Brain pericyte (primary cell): ENCODE data around the gene ACOX2.

Experiments used
- DNase-seq: peaks from one replicate; pipeline ENCODE4 v3.0.0-alpha.2; 2012; ENCODE audit warnings: low read depth, low spot score

Gene ACOX2

DNA sequence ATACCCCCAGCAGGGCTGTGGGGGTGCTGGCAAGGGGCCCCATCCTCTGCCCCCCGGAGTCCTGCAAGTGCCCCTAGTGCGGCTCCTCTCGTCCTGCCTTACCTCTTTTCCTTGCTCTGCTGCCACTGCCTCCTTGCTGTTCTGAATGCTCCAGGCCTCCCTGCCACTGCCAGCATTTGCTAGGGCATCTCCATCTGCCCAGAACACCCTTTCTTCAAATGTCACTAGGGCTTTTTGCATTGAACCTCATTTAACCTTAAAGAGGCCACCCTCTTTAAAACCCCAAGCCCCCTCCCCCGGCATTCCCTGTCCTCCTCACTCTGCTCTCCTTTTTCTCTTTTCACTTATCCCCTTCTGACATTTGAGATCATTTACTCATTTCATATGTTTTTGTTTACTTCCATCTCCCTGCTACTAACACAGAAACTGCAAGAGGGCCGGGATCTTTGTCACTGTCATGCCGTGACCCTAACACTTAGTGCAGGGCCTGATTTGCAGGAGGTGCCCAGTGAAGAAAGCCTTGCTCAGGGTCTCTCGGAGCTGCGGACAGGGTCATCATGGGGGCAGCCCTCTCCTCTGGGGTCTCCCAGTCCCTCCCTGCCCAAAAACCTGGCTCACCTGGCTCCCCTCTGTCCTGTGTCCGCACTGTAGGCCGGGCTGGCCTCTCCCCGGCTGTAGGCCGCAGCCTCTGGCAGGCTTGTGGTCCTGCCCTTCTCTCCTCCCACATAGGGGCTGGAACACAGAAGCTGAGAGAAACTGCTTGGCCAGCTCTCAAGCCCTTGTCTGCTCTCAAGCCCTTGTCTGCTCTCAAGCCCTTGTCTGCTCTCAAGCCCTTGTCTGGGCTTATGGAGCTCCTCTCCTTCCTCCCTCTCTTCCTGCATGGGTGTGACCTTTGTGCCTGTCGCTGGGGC, at the start of gene ACOX2:
Gene ACOX2 (minus strand): TSS at position 690 of the 911 bp plus-strand sequence. CDS start 2,084 bp downstream, outside the sequence.
- DNase-seq: no peak

DNA sequence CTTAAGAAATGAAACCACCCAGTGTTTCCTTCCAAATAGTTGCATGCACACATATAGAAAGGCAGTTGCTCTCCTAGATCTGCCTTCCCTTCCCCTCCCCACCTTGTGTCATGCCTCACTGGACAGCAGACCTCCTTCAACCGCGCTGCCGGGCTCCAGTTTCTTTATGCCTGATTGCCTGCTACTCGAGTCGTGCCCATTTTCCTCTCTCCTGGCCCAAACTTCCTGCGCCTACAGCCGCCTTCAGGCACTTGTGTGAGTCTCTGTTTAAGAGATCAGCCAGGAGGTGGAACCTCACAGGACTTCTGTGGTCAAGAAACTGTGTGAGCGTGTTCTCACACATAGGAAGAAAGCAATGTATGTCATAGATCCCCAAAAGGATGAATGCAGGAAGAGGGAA, 49.0 kb upstream of the ACOX2 start:
- DNase-seq: no peak

DNA sequence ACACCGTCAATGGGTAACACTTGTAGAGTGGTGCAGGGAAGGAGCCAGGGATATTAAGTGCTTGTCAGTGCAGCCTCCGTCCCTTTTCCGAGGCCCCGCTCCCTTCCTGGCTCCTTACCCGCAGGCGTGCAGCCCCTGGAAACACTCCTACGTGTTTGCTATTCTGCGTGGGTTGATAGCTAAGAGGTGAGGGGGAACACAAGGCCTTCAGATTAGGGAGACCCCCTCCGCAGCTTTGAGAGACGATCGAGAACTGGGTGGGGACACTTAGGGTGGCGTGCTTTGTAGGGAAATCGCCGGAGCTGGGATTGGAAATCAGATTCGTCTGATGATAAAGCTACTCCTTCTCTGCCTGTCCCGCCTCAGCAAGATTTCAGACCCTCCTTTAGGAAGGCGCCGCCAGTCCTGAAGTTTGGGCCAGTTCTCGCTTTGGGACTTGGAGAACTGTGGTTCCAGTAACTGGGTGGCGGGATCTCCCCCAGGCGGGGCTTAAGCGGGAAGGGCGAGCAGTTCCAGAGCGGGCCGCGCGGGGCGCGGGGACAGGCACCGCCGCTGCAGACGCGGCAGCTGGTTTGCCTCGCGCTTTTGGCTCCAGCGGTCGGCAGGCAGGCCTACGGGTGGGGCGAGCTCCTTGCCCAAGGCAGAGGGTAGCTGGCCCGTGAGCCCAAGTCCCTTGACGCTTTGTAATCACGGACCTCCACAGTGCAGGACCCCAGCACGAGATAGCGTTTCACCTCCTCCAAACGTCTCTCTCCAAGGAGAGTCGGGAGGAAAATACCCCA, 48.2 kb upstream of the ACOX2 start:
- DNase-seq: no peak

DNA sequence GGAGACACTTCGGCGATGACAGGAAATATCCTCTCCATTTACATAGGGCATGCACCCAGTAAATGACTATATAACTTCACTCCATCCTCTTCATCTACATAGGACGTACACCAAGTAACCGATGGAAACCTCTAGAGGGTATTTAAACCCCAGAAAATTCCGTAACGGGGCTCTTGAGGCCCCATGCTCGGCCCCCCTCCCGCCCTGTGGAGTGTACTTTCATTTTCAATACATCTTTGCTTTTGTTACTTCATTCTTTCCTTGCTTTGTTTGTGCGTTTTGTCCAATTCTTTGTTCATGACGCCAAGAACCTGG, 47.7 kb upstream of the ACOX2 start:
- no peak for DNase-seq

DNA sequence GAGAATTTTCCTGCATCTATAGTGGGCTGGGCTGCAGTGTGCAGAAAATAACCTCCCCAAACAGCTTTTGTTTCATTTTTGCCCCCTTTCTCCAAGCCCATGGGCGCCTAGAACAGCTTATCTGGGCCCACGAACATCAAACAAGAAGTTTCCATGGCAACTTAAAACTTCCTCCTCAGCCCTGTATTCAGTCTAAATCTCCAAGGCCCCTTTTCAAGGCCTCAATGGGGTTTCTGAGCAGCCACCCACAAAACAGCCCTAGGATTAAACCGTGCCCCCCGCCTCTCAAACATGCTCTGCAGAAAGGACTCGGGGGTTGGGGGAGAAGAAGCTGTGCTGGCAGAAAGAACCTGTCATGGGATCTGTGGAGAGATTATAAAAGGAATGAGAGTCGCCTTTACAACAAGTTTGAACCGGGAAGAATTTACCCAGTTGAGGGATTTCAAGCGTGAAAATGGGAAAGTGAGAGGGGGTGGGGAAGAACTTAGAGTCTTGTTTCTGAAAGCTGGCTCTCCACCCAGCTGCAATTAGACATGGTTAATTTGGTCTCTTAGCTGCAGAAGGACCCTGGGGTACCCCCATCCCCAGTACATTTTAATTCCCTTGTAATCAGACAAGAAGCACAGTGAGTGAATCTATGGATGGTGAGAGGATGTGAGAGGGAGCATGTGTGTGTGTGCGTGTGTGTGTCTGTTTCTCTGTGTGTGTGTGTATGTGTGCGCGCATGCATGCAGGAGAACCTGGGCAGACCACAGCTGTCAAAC, 44.5 kb upstream of the ACOX2 start:
- DNase-seq: no peak

DNA sequence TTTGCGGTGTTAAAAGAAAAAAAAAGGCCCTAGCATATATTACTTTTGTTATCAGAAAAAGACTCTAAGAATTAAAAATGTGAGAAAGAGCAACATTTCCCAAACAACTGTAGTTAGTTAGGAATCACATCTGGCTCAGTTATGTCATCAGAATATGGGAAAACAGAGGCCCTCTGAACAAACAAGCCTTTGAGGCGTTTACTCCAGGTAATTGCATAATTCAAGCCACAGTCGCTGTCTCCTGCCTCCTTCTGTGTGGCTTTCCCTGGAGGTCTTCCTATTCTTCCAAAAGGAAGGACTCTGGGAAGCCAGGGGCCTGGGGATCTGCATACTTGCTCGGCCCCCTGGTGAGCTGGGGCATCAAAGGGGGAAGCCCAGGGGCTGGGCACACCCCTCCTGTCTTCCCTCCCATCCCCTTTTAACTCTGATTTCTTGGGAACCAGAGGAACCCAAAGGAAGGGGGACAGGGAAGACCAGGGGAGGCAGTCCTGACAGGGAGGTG, 43.9 kb upstream of the ACOX2 start:
- DNase-seq: no peak

DNA sequence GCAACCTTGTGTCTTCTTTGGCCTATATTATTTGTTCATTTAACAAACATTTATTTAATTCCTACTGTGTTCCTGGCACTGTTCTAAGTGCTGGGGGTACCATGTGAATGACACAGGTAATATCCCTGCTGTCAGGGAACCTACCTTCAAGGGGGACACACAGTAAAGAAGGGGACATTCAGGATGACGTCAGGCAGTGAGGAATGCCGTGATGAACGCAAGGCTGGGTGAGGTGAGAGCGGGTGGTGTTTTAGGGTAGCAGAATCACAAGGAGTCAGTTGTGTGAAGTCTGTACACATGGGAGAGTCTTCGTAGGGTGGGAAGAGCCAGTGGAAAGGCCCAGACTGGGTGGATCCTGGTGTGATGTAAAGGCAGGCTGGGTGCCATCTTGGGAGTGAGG, 41.9 kb upstream of the ACOX2 start:
- DNase-seq: no peak

DNA sequence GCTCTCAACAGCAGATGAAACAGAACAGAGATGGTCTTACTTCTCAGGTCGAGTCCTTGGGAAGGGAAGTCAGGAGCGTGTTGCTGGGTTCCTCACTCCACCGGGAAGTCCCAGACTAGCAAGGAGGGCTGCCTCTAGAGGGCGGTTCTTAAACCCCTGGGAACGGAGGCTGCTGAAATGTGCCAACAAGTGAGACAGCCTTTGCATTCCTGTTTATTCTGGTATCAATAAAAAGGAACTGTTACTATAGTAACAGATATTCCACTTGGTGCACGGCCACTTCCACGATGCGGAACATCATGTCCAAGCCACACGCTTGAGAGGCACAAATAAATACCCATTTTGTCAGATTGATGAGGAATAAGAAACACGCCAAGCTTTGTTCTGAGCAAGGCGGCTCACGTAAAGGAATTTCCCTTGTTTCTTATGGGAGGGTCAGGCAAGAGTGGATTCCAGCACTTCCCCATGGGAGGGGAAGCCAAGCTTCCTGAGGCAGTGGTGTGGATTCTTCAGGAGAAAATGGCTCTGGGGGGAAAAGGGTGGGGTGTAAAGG, 40.4 kb upstream of the ACOX2 start, which contains the start of gene FAM107A:
Gene FAM107A (minus strand): TSS at position 123 of the 553 bp plus-strand sequence. CDS start 7,531 bp downstream, outside the sequence.
- DNase-seq: no peak

DNA sequence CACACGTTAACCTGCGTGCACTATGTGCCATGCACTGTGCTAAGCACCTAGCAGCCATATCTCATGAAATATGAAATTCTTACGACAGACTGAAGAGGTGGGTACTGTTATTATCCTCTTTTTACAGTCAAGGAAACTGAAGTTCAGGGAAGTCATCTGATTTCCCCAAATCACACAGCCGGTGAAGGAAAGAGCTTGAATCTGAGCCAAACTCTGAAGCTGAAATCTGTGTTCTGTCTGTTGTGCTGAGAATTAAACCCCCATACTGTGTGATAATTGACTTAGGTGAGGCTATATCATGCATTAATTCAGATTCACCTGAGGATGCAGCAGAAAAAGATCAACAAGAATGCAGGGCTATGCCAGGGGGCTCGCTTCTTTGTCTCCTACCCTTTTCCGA, 39.7 kb upstream of the ACOX2 start:
- no peak for DNase-seq

DNA sequence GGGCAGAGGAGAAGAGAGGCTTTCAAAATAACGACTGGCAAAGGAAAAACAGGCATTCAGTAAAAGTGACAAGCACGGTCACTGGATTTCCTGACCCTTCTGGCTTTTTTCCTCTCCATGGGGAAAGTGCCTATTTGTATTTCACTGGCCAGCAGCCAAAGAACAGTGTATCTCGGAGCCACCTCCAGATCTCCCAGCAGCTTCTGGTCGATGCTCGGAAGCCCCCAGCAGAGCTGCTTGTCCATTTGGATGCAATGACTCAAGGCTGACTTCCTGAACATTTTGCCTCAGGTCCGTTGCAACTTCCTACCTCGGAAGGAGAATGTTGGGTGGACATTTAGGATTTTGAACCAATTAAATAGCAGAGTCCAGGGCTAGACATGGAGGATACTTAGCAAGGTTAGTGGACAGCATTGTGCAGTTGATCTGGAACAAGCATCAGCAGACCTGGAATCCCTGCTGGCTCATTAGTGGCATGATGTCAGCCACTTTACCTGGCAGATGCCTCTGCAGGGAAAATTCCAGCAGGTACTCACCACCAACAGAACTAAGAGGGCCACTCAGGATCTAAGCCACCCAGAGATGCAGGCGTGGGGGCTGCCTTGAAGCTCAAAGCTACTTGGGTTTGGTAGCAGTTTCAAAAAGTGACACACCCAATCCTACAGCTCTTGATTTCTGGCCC, 39.1 kb upstream of the ACOX2 start:
- DNase-seq: no peak

DNA sequence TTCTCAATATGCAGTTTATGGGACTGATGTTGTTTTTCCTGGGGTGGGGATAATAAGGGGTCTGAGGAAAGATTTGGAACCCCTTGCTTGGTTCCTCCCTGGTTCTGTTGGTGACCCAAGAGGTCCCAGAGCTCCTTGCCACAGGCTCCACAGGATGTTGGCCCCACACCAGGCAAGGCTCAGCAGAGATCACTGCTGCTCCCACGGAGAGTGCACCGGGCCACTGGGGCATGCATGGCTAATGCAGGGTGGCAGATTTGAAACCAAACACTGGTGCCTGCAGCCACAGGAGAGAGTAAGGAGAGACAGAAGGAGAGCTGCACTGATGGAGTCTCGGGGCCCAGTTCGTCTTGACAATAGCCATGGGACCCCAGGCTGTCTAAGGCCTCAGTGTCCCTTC, 37.7 kb upstream of the ACOX2 start:
- DNase-seq: no peak

DNA sequence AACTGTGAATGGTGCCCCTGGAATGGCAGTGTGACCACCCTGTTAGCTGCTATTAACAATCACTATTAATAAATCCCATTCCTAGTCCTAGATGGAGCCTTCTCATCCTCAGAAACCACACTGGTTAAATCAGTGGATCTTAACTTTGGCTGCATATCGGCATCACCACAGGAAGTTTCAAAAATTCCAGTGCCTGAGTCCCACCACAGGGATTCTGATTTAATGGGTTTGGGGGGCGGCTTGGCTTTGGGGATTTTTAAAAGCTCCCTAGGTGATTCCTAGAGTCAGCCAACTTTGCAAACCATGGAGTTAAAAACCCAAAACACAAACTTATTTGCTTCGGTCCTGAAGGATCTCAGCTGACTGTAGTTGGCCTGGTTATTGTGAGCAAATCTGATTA, 37.1 kb upstream of the ACOX2 start:
- DNase-seq: no peak

DNA sequence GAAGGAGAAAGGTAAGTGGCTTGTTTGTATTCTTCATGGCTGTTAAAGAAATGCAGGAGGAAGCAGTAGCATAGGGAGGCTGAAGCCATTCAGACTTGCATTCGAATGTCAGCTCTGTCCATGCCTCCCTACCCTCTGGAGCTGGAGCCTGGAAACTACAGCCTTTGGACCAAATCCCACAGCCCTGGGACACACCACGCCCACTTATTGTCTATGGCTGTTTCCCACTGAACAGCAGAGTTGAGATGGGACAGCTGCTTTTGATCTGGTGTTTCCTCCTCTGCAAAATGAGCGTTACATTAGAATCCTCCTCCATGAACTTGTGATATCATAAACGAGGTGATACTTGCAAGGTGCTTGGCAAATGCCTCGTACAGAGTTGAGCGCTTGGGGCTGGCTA, 36.6 kb upstream of the ACOX2 start:
- no peak for DNase-seq

DNA sequence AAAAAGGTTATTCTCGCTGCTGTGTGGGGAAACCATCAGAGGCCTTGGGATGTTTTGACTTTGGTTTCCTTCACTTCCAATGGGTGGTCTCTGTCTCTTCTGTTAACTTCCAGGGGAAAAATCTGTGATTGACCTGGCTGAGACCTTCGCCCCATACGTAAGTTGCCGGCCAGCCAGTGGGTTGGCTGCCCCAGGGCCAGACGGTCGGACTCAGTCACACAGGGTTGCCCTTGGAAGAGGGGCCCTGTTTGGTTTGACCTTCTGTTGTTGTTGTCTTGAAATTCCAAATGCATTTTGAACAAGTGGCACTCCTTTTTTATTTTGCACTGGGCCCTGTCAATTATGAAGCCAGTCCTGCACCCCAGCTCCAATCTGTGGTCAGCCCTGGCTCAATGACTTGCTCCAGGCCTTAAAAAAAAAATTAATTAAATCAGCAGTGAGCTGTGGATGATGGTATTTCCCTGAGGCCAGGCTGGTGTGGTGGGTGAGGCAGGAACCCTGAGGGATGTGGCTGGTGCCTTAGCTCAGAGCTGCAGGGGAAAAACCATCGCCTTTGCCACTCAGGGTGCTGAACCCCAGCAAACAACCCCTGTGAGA, 35.7 kb upstream of the ACOX2 start:
- no peak for DNase-seq

DNA sequence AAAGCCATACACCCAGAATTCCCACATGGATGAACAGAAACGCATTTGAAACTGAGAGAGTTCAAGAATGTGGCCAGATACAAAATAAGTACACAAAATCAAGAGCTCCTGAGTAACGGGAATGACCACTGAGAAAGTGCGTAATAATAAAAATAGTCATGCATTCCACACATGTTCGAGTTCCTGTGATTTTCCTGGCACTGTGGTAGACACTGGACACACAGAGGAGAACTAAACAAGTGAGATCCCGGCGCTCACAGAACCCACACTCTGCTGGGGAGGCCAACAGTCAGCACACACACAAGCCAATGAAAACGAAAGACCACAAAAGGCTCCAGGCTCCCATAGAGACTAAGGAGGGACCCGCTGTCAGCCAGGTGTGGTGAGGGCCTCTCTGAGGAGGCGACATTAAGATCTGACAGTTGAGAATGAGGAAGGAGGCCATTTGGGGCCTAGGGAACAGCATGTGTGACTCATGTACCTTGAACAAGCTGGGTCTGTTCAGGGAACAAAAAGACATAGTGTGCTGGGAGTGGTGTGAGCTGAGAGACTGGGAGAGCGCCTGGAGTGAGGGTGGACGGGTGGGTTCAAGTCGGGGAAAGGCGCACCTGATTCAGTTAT, 35.1 kb upstream of the ACOX2 start:
- no peak for DNase-seq

DNA sequence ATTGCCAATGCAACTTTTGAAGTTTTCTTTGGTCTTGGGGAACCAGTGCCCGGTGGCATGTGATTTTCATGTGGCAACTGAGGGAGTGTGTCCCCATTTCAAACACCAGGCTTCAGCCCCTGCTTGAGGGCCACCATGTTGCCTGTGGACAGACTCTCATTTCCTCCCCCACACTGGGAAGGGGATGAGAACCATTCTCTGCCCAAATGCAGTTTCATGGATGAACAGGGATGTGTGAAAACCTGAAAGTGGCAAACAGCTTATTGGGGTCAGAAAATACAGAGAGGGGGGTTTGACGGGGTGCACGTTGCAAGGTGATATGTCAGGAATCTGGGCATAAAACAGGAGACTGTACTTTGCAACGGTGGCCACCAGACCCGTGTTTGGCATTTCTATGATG, 33.9 kb upstream of the ACOX2 start:
- no peak for DNase-seq

DNA sequence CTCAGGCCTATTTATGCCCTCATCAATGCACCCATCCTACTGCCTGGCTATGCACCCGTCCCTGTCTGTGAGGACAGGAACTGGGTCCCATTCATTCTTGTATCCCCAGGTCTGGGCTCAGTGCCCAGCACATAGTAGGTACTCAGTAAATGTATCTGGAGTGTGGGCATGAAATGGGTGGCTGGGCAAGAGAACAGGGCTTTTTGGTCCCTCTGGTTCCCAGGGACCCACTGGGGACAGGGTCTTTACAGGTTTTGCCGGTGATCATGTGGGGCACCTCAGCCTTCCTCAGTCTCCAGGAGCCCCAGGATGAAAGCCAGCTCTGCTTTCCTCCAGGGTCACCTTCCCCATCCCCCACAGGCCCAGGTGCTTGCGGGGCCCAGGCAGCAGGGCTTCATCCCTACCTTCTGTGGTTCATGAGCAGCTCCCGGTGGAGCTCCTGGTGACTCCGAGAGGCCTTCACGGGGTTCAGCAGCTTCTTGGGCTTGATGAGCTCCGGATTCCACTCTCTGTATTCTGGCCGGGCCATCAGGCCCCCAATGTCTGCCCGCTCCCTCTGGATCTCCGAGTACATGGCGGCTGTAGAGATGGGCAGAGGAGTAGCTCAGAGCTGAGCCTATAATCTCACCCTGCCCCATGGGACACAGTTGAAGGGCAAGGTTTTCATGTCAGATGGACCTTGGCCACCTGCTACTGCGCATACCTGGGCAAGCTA, 32.5 kb upstream of the ACOX2 start:
- no peak for DNase-seq

DNA sequence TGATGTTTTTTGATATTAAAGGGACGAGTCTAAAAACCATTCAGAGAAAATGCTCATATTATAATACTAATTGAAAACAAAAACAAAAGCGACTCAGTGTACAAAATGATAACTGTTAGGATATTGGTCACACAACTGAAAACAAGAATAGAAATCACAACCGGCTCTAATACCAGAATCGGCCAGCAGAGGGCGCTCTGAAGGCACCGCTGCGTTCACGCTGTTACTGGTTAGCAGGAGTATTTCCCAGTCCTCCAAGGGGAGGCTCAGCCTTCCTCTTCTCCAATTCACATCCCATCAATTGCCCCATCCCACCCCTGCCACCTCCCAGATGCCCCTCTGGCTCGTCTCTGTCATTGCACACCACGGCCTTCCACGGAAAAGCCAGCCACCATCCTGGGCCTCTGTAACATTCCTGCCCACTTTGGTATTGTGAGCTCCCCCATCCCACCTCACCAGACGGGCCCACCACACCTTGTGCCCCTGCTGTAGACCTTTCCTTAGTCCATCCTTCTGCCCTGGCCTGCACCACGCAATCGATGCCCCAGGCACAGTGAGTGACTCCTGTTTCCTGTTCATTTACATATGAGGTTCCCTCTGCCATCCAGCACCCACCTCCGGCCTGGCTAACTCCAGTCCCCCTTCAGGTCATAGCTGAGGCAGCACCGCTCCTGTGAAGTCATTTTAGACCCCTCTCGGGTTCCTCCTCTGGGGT, 31.7 kb upstream of the ACOX2 start:
- no peak for DNase-seq

DNA sequence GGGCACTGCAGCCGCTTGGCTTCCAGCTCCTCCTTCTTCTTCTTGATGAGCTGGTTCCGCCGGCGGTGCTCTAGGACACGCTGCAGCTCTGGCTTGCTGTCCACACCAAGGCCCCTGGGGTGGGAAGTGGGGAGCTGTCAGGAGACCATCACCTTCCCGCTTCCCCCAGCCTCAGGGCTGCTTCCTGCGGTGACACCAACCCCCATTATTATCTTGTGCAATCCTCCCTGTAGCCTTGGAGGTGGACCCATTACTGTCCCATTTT, 30.2 kb upstream of the ACOX2 start:
- no peak for DNase-seq
